B cell (primary cell): Measurements from ENCODE around the gene ZNF407.

ENCODE experiments used
- EZH2 ChIP-seq: IDR thresholded peaks from 2 replicates; pipeline ENCODE4 v1.6.1; 2012; ENCODE audit warnings: borderline replicate concordance, low read depth, mild to moderate bottlenecking, moderate library complexity, low read length; ENCODE audit not compliant: insufficient read depth, poor library complexity, severe bottlenecking
- TF ChIP-seq, protein P1 (sequence below): fragments of 200-600 bp; IDR thresholded peaks from one replicate; pipeline ENCODE4 v1.8.0; 2022; ENCODE audit warnings: antibody characterized with exemption, mild to moderate bottlenecking

GRCh38 chr18:75031717-75032317 lies 434.1 kb downstream of the ZNF407 start:
- TF ChIP-seq, protein P1, sequence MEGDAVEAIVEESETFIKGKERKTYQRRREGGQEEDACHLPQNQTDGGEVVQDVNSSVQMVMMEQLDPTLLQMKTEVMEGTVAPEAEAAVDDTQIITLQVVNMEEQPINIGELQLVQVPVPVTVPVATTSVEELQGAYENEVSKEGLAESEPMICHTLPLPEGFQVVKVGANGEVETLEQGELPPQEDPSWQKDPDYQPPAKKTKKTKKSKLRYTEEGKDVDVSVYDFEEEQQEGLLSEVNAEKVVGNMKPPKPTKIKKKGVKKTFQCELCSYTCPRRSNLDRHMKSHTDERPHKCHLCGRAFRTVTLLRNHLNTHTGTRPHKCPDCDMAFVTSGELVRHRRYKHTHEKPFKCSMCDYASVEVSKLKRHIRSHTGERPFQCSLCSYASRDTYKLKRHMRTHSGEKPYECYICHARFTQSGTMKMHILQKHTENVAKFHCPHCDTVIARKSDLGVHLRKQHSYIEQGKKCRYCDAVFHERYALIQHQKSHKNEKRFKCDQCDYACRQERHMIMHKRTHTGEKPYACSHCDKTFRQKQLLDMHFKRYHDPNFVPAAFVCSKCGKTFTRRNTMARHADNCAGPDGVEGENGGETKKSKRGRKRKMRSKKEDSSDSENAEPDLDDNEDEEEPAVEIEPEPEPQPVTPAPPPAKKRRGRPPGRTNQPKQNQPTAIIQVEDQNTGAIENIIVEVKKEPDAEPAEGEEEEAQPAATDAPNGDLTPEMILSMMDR: no peak
- TF ChIP-seq EZH2: no peak
